Duodenal mucosa (tissue), 2 donors: ENCODE results near the gene LHPP.

ENCODE experiments used
- H3K27ac ChIP-seq: one replicate; pipeline ENCODE4 v1.7.0; 2013; ENCODE audit warnings: low read depth, low read length
- H3K27me3 ChIP-seq, 2 donors: one replicate each; pipeline ENCODE4 v1.7.0; 2013; ENCODE audit warnings: low read length in 2 of 2, control low read depth in 1 of 2; ENCODE audit not compliant: insufficient read depth in 2 of 2, control insufficient read depth in 1 of 2
- H3K36me3 ChIP-seq, 2 donors: one replicate each; pipeline ENCODE4 v1.7.0; 2013; ENCODE audit warnings: low read length in 2 of 2, control low read depth in 1 of 2; ENCODE audit not compliant: insufficient read depth in 2 of 2, control insufficient read depth in 1 of 2
- H3K4me1 ChIP-seq, 2 donors: one replicate each; pipeline ENCODE4 v1.7.0; 2013; ENCODE audit warnings: low read length in 2 of 2, control low read depth in 1 of 2; ENCODE audit not compliant: insufficient read depth in 2 of 2, control insufficient read depth in 1 of 2
- H3K4me3 ChIP-seq, 2 donors: one replicate each; pipeline ENCODE4 v1.7.0; 2013; ENCODE audit warnings: low read length in 2 of 2, low read depth in 1 of 2
- H3K9ac ChIP-seq, 2 donors: one replicate each; pipeline ENCODE4 v1.7.0; 2013; ENCODE audit warnings: low read length in 2 of 2, low read depth in 1 of 2
- H3K9me3 ChIP-seq, 2 donors: one replicate each; pipeline ENCODE4 v1.7.0; 2013; ENCODE audit warnings: low read length in 2 of 2, control low read depth in 1 of 2; ENCODE audit not compliant: control insufficient read depth in 1 of 2

The LHPP gene

DNA sequence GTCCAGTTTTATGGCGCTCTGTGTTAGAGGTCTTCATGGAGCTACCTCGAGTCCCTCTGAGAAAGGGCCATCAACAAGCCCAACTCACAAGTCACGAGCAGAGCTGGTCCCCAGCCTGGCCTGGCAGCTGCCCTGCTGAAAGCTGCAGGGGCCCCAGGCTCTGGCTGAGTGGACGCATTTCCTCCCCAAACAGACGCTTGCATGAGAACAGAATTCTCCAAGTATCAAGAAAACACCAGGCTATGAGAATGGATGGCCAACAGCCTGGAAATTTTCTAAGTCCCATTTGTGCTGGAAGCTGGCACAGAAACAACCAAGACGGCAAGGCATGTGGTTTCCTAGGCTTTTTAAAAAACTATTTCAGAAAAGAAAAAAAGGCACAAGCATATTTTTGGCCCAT, 167.8 kb downstream of the LHPP start:
- H3K36me3 ChIP-seq: peaks cover 0 to 22% of the 10 kb centered on the region in 2 donors
- H3K27me3 ChIP-seq: no peaks in the 10 kb centered on the region
- no peak overlapping the region for H3K9ac ChIP-seq
- no peak overlapping the region for H3K4me3 ChIP-seq
- no peaks in the 10 kb centered on the region for H3K9me3 ChIP-seq
- no peak overlapping the region for H3K27ac ChIP-seq
- H3K4me1 ChIP-seq: peaks cover 26 to 38% of the 10 kb centered on the region in 2 donors

DNA sequence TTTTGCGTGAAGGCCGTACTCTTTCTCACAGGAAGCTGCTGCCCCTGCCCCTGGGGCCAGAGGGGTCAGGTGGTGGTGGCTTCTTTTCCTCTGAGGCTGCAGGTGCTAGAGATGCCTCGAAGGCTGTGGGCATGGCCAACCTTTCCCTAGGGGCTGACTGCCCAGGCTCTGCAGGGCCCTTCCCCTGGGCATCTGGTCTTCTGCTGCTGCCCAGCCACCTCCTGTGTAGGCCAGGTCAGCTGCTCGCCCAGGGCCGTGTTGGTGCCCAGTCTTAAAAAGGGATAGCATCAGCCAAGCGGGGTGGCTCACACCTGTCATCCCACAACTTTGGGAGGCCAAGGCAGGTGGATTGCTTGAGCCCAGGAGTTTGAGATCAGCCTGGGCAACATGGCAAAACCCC, 168.2 kb downstream of the LHPP start:
- Histone ChIP-seq H3K4me3 (no peak overlapping the region), H3K36me3 (peaks cover 0 to 19% of the 10 kb centered on the region in 2 donors), H3K9ac (no peak overlapping the region), H3K4me1 (peaks cover 26 to 38% of the 10 kb centered on the region in 2 donors), H3K9me3 (no peaks in the 10 kb centered on the region), H3K27ac (no peak overlapping the region), H3K27me3 (no peaks in the 10 kb centered on the region)

DNA sequence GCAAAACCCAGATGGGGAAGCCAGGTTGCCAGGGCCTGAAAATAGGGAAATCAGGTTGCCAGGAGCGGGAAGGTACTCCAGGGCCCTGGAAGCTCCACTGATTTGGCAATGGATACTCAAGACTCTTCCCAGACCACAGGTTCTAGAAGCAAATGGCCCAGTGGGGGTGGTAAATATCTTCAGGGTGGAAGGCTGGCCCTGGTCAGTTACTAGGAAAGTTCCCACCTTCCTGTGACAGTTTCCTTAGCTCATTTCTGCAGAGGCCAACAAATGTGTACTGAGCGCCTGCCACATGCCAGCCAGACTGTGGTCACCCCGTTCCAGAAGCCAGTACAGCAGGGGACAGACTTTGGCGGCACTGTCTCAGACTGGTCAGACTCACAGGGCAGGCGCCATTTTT, 168.9 kb downstream of the LHPP start:
- Histone ChIP-seq H3K9me3 (no peaks in the 10 kb centered on the region), H3K27me3 (no peaks in the 10 kb centered on the region), H3K27ac (no peak overlapping the region), H3K36me3 (peaks cover 0 to 14% of the 10 kb centered on the region in 2 donors), H3K9ac (no peak overlapping the region), H3K4me1 (peaks cover 26 to 38% of the 10 kb centered on the region in 2 donors), H3K4me3 (no peak overlapping the region)

DNA sequence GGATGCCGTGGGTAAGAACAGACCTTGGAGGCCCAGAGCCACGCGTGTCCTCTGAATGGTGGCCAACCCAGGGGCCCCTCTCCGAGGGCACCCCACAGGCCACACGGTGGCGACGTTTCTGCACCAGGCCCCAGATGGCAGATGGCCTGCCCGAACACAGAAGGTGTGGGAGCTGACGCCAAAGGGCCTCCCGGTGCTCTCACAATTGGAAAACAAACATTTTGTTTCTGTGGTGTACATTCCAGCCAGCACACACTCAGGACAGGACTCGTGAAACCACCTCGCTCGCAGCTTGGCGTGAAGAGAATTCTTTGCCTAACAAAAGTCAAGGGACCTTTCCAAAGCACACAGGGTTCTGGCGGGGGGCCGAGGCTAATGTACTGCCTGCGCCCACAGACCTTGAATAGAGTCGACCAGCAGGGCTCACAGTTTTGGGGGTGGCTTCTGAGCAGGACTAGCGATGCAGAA, 170.5 kb downstream of the LHPP start:
- peaks cover 3 to 12% of the 10 kb centered on the region in 2 donors for H3K36me3 ChIP-seq
- H3K4me3 ChIP-seq: no peak overlapping the region
- no peaks in the 10 kb centered on the region for H3K9me3 ChIP-seq
- peaks cover 18 to 29% of the 10 kb centered on the region in 2 donors for H3K4me1 ChIP-seq
- no peaks in the 10 kb centered on the region for H3K27me3 ChIP-seq
- no peak overlapping the region for H3K9ac ChIP-seq
- H3K27ac ChIP-seq: no peak overlapping the region

DNA sequence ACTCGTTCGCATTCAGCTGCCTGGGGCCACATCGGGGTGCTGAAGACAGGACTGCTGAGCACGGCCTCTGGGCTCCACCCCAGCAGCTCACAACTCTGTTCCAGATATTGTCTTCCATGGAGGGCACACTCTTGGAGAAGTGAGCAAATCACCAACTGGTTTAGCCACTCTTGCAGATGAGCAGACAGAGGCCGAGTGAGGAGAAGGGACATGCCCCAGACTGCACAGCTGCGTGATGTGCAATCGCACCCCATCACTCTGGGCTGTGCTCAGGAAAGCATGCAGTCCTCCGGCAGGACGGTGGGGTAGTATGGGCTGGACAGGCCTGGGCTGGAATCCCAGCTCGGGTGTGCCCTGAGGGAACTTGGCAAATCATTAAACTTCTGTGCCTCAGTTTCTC, 170.9 kb downstream of the LHPP start:
- no peak overlapping the region for H3K9ac ChIP-seq
- no peaks in the 10 kb centered on the region for H3K27me3 ChIP-seq
- H3K27ac ChIP-seq: no peak overlapping the region
- no peaks in the 10 kb centered on the region for H3K9me3 ChIP-seq
- H3K36me3 ChIP-seq: peaks cover 3 to 15% of the 10 kb centered on the region in 2 donors
- H3K4me3 ChIP-seq: no peak overlapping the region
- H3K4me1 ChIP-seq: peaks cover 13 to 29% of the 10 kb centered on the region in 2 donors

DNA sequence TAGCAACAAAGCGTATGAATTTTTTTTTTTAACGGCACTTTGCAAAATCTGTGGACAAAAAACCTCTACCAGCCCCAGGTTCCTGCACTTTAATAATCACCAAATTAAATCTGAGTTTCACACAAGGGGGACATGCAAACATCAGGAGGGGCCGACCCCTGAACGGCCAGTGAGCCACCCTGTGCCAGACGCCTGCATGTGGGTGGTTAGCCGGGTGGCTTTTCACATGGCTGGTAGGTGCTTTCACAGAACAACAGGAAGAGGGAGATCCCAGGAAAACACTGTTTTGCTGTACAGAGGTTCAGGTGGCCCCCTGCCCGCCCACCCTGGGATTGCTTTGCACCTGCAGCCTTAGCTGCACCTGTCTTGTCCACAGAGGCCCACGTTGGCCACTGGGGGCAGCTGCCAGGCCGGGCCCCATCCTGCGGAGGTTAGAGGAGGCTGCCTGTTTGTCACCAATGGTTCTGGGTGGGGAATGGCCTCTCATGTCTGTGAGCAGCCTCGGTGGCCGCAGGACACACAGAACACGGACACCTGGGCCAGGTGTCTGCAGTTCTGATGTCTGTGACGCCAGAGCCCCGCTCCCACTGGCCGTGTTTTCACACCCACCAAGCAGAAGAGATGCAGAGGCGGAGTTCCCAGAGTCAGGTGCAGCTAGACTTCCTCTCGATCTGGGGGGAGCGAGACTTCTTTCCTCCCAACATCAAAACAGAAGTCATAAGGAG, 174.8 kb downstream of the LHPP start:
- no peak overlapping the region for H3K27ac ChIP-seq
- H3K4me1 ChIP-seq: peaks cover 14 to 21% of the 10 kb centered on the region in 2 donors
- no peak overlapping the region for H3K4me3 ChIP-seq
- no peaks in the 10 kb centered on the region for H3K27me3 ChIP-seq
- peaks cover 3 to 20% of the 10 kb centered on the region in 2 donors for H3K36me3 ChIP-seq
- H3K9ac ChIP-seq: no peak overlapping the region
- H3K9me3 ChIP-seq: no peaks in the 10 kb centered on the region

DNA sequence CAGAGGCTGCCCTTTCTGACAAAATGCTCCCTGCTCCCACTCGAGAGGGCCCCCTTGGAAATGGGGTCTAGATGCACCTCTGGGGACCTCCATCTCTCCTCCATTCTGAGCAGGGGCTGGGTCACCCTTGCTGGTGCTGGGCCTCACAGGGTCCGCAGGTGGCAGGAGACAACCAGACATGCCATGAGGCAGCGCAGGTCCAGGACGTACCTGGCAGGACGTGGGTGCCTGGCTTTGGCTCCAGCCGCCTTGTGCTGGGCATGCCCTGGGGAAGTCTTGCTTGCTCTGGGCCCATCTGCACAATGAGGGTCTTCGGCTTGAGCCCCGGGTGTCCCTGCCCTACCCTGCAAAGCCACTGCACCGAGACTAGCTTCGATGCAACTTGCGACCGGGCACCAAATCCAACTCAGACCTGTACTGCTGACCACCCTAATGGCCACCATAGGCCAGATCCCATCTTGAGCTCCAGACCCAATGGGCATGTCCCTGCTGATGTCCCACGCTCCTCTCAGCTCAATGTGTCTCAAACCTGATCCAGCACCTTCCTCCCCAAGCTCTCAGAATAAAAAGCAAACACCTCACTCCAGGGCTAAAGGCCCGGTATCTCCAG, 175.6 kb downstream of the LHPP start:
- Histone ChIP-seq H3K36me3 (peaks cover 3 to 26% of the 10 kb centered on the region in 2 donors), H3K9me3 (no peaks in the 10 kb centered on the region), H3K4me1 (peaks cover 20 to 28% of the 10 kb centered on the region in 2 donors), H3K27ac (no peak overlapping the region), H3K4me3 (no peak overlapping the region), H3K27me3 (no peaks in the 10 kb centered on the region), H3K9ac (no peak overlapping the region)

DNA sequence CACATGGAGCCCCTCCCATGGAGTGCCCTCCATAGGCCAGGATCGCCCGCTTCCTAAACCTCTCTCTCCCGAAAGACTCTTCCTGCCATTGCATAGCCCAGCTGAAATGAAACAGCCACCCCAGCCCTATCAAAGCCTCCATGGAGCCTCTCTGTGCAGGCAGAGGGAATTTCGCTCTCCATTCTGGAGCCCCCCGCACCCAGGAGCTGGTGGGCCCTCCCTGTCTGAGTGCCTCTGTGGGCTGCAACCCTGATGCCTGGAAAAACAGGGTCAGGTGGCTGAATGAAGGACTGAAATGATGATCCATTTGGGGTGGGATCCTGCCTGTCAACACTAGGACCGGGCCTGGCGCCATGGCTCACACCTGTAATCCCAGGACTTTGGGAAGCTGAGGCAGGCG, 176.1 kb downstream of the LHPP start:
- Histone ChIP-seq H3K36me3 (peaks cover 3 to 27% of the 10 kb centered on the region in 2 donors), H3K4me1 (peaks cover 20 to 28% of the 10 kb centered on the region in 2 donors), H3K9me3 (no peaks in the 10 kb centered on the region), H3K4me3 (no peak overlapping the region), H3K27ac (no peak overlapping the region), H3K27me3 (no peaks in the 10 kb centered on the region), H3K9ac (no peak overlapping the region)

DNA sequence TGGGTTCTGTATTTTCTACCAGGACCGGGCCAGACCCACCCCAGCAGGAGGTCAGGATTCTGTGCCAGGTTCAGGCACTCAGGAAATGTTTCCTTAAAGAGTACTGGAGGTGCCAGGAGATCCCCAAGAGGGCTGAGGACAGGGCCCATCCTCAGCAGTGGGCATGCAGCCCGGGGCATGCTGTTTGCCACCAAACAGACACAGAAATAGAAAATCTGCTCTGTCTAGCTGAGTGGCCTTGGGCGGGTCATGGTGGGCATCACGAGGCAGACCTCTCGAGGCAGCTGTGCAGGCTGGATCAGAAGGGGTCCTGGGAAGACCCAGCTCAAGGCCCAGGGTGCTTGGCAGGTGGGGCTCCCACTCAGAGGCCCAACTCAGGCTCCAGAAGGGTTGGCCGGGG, 177.6 kb downstream of the LHPP start:
- Histone ChIP-seq H3K9ac (no peak overlapping the region), H3K4me1 (peaks cover 20 to 31% of the 10 kb centered on the region in 2 donors), H3K4me3 (no peak overlapping the region), H3K27me3 (no peaks in the 10 kb centered on the region), H3K9me3 (no peaks in the 10 kb centered on the region), H3K27ac (no peak overlapping the region), H3K36me3 (peaks cover 3 to 26% of the 10 kb centered on the region in 2 donors)

DNA sequence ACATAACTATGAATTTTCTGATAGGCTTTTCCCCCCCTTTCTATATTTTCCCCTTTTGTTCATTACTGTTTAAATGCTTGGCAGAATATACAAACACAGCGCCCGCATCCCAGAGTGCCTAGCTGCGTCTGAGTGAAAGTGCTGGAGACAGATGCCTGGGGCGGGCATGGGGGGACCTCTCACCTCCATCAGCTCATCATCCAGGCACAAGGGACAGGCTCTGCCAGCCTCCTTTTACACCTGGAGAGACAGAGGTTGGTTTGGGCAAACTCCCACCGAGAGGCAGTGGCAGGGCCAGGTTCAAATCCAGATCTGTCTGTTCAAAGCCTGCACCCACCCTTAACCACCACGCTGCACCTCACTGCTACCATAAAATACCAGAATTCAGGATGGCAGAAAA, 178.0 kb downstream of the LHPP start:
- Histone ChIP-seq H3K9me3 (no peaks in the 10 kb centered on the region), H3K4me1 (peaks cover 20 to 33% of the 10 kb centered on the region in 2 donors), H3K4me3 (no peak overlapping the region), H3K36me3 (peaks cover 3 to 24% of the 10 kb centered on the region in 2 donors), H3K9ac (no peak overlapping the region), H3K27ac (no peak overlapping the region), H3K27me3 (no peaks in the 10 kb centered on the region)
